ENCODE results near the gene MELTF. TPM values are rescaled to one million over a fixed set of nuclear protein-coding genes. Genes with fewer than 3 reads are reported as not detected.

MELTF gene
- total and polyA plus RNA-seq, 2 donors from 2014 or later: 6.1 to 8.7 TPM

DNA sequence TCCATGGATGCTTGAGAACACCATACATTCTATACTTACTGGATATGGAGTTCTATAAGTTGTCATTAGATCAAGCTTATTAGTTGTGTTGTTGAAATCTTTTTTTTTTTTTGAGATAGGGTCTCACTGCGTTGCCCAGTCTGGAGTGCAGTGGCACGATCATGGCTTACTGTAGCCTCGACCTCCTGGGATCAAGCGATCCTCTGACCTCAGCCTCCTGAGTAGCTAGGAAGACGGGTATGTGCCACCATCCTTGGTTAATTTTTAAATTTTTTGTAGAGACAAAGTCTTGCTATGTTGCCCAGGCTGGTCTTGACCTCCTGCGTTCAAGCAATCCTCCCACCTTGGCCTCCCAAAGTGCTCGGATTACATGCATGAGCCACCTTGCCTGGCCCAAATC, 74.8 kb downstream of the MELTF start:
- H3K9me3 ChIP-seq (ENCODE audit: control insufficient read depth in 2 of 3, insufficient read depth in 1 of 3, low read length in 3 of 3): no peaks in the 10 kb centered on the region
- intact Hi-C loops (cut with DNase I): no loop called here
- no peak overlapping the region for H3K4me3 ChIP-seq (ENCODE audit: low read length in 3 of 3)
- H3K9ac ChIP-seq (ENCODE audit: low read length in 3 of 3): no peak overlapping the region
- no peaks in the 10 kb centered on the region for H3K4me1 ChIP-seq (ENCODE audit: control insufficient read depth in 2 of 3, insufficient read depth in 2 of 3, low read depth in 1 of 3, low read length in 3 of 3)
- DNase-seq: no peak
- no peak for FAIRE-seq
- H3K27me3 ChIP-seq (ENCODE audit: control insufficient read depth, insufficient read depth, low read length): no peaks in the 10 kb centered on the region
- no peaks in the 10 kb centered on the region for H3K36me3 ChIP-seq (ENCODE audit: control insufficient read depth in 2 of 3, insufficient read depth in 3 of 3, low read length in 3 of 3)
- TF ChIP-seq CTCF (IDR thresholded peaks at IDR 0.05; ENCODE audit: borderline replicate concordance, extremely low read depth, insufficient read depth): no peak
- no peak overlapping the region for H3K27ac ChIP-seq (ENCODE audit: low read depth in 2 of 2, low read length in 2 of 2)

Other genes with a start within 250 kb of the MELTF start
- 27.5 TPM for gene SENP5, start 161.9 kb downstream of the MELTF start, total RNA-seq
- gene SENP5, start 161.9 kb downstream of the MELTF start, polyA plus RNA-seq (ENCODE audit: insufficient read depth, low read depth, low replicate concordance): 5.8 TPM
- gene NCBP2, start 87.3 kb downstream of the MELTF start, total RNA-seq: 59.9 TPM
- 46.1 TPM for gene NCBP2, start 87.3 kb downstream of the MELTF start, polyA plus RNA-seq (ENCODE audit: insufficient read depth, low read depth, low replicate concordance)
- gene PIGZ, start 61.0 kb downstream of the MELTF start, total RNA-seq: 3.5 TPM
- 1.4 TPM for gene PIGZ, start 61.0 kb downstream of the MELTF start, polyA plus RNA-seq (ENCODE audit: insufficient read depth, low read depth, low replicate concordance)

All from kidney (tissue), 14 donors.